NCI-H446 treated with DMSO at 0.1 percent for 48 hours (cell line): Measurements from ENCODE around the gene SV2B.

Experiments used
- DNase-seq: peaks from one replicate; lab custom pipeline; 2025; lab: John Stamatoyannopoulos, UW

SV2B gene

GRCh38 chr15:91228890-91229289 lies 128.8 kb downstream of the SV2B start:
- DNase-seq = no peak

- DNase-seq = no peak
Observed at GRCh38 chr15:91231703-91232102, 131.6 kb downstream of the SV2B start.

GRCh38 chr15:91234759-91235158 lies 134.7 kb downstream of the SV2B start:
- DNase-seq = no peak

- DNase-seq = no peak
Observed at GRCh38 chr15:91235376-91235775, 135.3 kb downstream of the SV2B start.

GRCh38 chr15:91237445-91237844 lies 137.4 kb downstream of the SV2B start:
- no peak for DNase-seq

- DNase-seq = no peak
Observed at GRCh38 chr15:91238644-91239425, 138.8 kb downstream of the SV2B start.

GRCh38 chr15:91243826-91244225 lies 143.8 kb downstream of the SV2B start:
- DNase-seq = no peak

- no peak for DNase-seq
Observed at GRCh38 chr15:91244919-91245318, 144.9 kb downstream of the SV2B start.

GRCh38 chr15:91246998-91247397 lies 146.9 kb downstream of the SV2B start:
- DNase-seq = no peak

- DNase-seq = no peak
Observed at GRCh38 chr15:91249591-91249990, 149.5 kb downstream of the SV2B start.

- DNase-seq = no peak
Observed at GRCh38 chr15:91252322-91252721, 152.3 kb downstream of the SV2B start.

GRCh38 chr15:91252756-91253155 lies 152.7 kb downstream of the SV2B start:
- DNase-seq = no peak

GRCh38 chr15:91253605-91254004 lies 153.5 kb downstream of the SV2B start:
- DNase-seq = no peak

- DNase-seq = no peak
Observed at GRCh38 chr15:91254766-91255165, 154.7 kb downstream of the SV2B start.

GRCh38 chr15:91255670-91256192 lies 155.7 kb downstream of the SV2B start:
- DNase-seq = no peak

- no peak for DNase-seq
Observed at GRCh38 chr15:91257746-91258414, 157.8 kb downstream of the SV2B start.

GRCh38 chr15:91258415-91258759 lies 158.3 kb downstream of the SV2B start:
- DNase-seq = no peak

- DNase-seq = no peak
Observed at GRCh38 chr15:91259077-91259476, 159.0 kb downstream of the SV2B start.

- DNase-seq = no peak
Observed at GRCh38 chr15:91261345-91261744, 161.3 kb downstream of the SV2B start.

GRCh38 chr15:91263632-91264531 lies 163.8 kb downstream of the SV2B start:
- DNase-seq = no peak

- no peak for DNase-seq
Observed at GRCh38 chr15:91264651-91265351, 164.7 kb downstream of the SV2B start.

GRCh38 chr15:91265416-91265940 lies 165.4 kb downstream of the SV2B start:
- no peak for DNase-seq
